ENCODE results near the gene HOXB4. TPM values are rescaled to one million over a fixed set of nuclear protein-coding genes. Genes with fewer than 3 reads are reported as not detected.

Gene HOXB4
- total and polyA plus RNA-seq, 10 of the 15 experiments (the other 5 are each of a cell fraction or from before 2014, with no cell fraction given), result 0.35 to 5.8 (median 3.0) TPM

DNA sequence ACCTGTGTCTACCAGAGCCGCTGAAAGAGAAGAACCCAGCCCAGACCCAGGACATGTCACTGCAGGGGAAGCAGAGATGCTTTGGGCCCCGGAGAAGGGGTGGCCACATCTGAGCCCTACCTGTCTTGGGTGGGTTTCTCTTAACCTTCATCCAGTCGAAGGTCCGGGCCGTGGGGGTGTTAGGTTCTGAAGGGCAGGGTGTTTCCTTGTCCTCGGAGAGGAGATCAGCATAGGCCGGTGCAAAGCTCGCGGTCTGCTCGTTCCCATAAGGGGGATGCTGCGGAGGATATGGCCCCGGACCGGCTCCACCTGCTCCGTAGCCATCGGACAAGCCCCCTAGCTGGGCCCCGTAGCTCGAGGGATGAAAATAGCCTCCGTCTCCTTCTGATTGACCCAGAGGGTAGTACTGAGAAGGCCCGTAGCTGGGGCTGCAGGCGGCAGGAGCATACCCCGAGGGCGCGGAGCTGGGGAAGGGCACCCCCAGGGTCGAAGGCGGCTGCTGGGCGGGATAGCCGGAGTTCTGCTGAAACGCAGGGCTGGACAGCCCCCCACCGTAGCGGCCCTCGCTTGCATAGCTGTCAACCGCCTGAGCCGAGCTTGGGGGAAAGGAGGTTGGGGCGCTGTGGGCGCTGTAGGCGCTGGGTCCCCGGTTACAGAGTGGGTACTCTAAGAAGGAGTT is 47.8 kb downstream of the HOXB4 start:
- BruUV-seq (replicated peaks), result no TSS peak
- Histone ChIP-seq H3K9ac (ENCODE audit: control insufficient read depth, insufficient read depth, low read length) (no peak overlapping the region), H3K27me3 (replicated peaks in 1 of 2; ENCODE audit: control insufficient read depth in 2 of 2, insufficient read depth in 2 of 2, low read length in 1 of 2) (no peaks in the 10 kb centered on the region), H2AFZ (ENCODE audit: control insufficient read depth, low read depth, low read length) (no peak overlapping the region), H3K36me3 (ENCODE audit: control insufficient read depth in 2 of 2, insufficient read depth in 2 of 2, low read length in 1 of 2) (no peaks in the 10 kb centered on the region), H4K20me1 (ENCODE audit: control insufficient read depth, insufficient read depth) (no peaks in the 10 kb centered on the region), H3K27ac (ENCODE audit: control insufficient read depth, insufficient read depth) (no peak overlapping the region), H3K4me2 (ENCODE audit: control insufficient read depth, insufficient read depth) (no peak overlapping the region), H3K9me3 (replicated peaks; ENCODE audit: control insufficient read depth, insufficient read depth, low read length) (no peaks in the 10 kb centered on the region), H3K79me2 (ENCODE audit: control insufficient read depth, insufficient read depth, low read length) (no peaks in the 10 kb centered on the region), H3K4me1 (ENCODE audit: control insufficient read depth, insufficient read depth, low read length) (no peaks in the 10 kb centered on the region), H3K4me3 (no peak overlapping the region)
- no peak for ATAC-seq
- ChIA-PET RAD21 (ENCODE audit: unreplicated experiment) (no interaction called here), SMC1A (ENCODE audit: uncharacterized antibody, unreplicated experiment) (no interaction called here), POLR2A (no interaction called here), CTCF (no interaction called here)
- DNase-seq (ENCODE audit: low read depth, low spot score), result no peak
- in situ Hi-C loops (cut with MboI), result no loop called here
- 78% methylated on average over 32 of the region's 37 CpGs for WGBS (ENCODE audit: insufficient coverage, insufficient replicate concordance, low lambda C conversion rate, missing lambda C conversion rate)
- TF ChIP-seq GABPA (IDR thresholded peaks at IDR 0.05; ENCODE audit: low read depth) (no peak), PAX8 (IDR thresholded peaks at IDR 0.05) (no peak), SIX5 (IDR thresholded peaks at IDR 0.05; ENCODE audit: low read depth, low read length, severe bottlenecking) (no peak), SPI1 (IDR thresholded peaks at IDR 0.05; ENCODE audit: borderline replicate concordance, insufficient read depth, low read depth, low read length) (no peak)
- TF ChIP-seq, protein P1, sequence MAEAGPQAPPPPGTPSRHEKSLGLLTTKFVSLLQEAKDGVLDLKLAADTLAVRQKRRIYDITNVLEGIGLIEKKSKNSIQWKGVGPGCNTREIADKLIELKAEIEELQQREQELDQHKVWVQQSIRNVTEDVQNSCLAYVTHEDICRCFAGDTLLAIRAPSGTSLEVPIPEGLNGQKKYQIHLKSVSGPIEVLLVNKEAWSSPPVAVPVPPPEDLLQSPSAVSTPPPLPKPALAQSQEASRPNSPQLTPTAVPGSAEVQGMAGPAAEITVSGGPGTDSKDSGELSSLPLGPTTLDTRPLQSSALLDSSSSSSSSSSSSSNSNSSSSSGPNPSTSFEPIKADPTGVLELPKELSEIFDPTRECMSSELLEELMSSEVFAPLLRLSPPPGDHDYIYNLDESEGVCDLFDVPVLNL (IDR thresholded peaks at IDR 0.05; ENCODE audit: low read depth, low read length), result no peak
- TF ChIP-seq, protein P2, sequence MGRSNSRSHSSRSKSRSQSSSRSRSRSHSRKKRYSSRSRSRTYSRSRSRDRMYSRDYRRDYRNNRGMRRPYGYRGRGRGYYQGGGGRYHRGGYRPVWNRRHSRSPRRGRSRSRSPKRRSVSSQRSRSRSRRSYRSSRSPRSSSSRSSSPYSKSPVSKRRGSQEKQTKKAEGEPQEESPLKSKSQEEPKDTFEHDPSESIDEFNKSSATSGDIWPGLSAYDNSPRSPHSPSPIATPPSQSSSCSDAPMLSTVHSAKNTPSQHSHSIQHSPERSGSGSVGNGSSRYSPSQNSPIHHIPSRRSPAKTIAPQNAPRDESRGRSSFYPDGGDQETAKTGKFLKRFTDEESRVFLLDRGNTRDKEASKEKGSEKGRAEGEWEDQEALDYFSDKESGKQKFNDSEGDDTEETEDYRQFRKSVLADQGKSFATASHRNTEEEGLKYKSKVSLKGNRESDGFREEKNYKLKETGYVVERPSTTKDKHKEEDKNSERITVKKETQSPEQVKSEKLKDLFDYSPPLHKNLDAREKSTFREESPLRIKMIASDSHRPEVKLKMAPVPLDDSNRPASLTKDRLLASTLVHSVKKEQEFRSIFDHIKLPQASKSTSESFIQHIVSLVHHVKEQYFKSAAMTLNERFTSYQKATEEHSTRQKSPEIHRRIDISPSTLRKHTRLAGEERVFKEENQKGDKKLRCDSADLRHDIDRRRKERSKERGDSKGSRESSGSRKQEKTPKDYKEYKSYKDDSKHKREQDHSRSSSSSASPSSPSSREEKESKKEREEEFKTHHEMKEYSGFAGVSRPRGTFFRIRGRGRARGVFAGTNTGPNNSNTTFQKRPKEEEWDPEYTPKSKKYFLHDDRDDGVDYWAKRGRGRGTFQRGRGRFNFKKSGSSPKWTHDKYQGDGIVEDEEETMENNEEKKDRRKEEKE (IDR thresholded peaks at IDR 0.05), result no peak
- intact Hi-C loops (cut with micrococcal nuclease; ENCODE audit: unreplicated experiment), result no loop called here
- no peak for FAIRE-seq

Measured in GM12878 (cell line).